Stimulated activated CD4-positive, alpha-beta T cell treated with anti-CD3 and anti-CD28 coated beads, Interleukin-4, amount 100 ng/mL, for 48 hours (primary cell): Measurements from ENCODE around the gene ZMAT3.
"Not testable (repeated sequence)": the region's sequence is repeated elsewhere in the genome, so short reads cannot be mapped to it uniquely, and the experiment has no call there.

Experiments used
- DNase-seq, 2 donors: peaks; one replicate each; pipeline ENCODE4 v3.0.0-alpha.2; 2020; ENCODE audit warnings: low read depth in 2 of 2

The ZMAT3 gene, protein sequence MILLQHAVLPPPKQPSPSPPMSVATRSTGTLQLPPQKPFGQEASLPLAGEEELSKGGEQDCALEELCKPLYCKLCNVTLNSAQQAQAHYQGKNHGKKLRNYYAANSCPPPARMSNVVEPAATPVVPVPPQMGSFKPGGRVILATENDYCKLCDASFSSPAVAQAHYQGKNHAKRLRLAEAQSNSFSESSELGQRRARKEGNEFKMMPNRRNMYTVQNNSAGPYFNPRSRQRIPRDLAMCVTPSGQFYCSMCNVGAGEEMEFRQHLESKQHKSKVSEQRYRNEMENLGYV

DNA sequence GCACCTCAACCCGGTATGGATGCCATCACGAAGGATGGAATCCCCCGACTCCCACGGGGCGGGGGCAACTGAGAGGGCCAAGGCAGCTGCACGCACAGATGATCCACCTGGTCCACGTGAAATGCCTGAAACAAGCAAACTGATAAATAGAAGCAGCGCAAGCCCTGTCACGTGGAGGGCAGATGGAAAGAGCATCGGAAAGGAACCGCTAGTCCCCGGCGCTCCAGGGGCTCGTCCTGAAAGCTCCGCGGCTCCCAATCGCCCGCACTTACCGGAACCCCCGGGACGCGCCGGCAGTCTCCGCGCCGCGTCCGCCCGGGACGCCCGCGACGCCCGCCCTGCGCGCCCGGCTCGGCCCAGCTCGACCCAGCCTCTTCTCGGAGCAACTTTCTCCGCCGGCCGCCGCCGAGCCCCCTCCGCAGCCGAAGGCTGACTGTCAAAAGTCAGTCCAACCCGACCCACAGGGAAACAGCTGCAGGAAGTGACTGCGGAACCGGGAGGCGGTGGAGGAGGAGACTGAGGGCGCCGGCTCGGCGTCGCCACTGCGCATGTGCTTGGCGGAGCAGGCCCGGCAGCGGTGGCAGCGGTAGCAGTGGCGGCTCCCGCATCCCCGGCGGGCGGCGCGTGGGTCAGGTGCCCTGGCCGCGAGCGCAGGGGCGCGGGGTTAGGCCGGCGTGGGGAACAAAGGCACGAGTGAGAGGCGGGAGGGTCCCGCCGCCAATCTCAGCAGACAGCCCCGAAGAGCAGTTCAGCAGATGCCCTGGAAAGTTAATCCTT, at the start of gene ZMAT3:
TSS of gene ZMAT3 (minus strand) at position 487 of the 777 bp plus-strand sequence. CDS start 4,057 bp downstream, outside the sequence.
- DNase-seq, result peak; percentile 71 to 80

DNA sequence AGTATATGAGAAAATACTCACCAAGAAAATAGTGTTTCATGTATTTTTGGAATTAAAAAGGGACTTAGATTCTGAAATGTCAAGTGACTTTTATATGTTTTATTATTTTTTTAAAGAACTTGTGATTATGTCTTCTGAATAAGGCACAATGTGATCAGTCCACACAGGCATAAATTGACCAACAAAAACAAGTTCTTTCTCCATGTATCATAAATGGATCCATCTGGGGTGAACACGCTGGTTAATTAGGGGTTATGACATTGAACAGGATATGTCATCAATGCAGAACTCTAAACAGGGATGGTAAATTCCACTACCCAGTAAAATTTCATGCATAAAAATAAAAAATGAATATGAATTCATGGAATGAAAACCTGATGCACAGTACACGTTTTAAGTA, 45.2 kb upstream of the ZMAT3 start:
- no peak for DNase-seq

DNA sequence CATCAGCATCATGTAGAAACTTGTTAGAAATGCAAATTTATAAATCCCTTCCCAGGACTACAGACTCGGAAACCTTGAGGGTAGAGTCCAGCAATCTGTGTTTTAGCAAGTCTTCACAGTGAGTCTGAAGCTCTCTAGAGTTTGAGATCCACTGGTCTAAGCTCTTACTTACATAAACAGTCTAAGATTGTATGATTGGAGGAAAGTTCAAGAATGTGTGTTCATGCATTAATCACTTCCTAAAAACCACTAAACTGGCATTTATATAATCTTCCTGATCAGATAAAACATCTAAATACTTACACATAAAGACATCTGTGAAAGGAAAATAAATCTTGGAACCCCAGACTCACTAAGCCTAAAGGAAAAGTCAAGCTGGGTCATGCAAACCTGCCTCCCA, 43.8 kb upstream of the ZMAT3 start:
- not testable (repeated sequence) for DNase-seq

DNA sequence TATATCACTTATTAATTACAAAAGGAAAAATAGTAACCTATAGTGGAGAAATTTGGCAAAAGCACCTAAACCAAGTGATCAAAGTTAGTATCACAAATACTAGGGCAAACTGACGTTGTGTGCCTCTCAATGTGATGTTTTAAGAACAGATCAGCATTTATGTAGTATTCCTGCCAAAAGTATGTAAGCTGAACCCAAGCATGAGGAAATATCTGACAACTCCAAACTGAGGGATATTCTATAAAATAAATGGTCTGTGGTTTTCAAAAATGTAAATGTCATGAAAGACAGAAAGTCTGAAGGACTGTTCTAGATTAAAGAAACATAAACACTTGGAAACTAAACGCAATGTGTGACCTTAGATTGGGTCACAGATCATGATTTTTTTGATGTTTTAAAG, 42.3 kb upstream of the ZMAT3 start:
- no peak for DNase-seq

DNA sequence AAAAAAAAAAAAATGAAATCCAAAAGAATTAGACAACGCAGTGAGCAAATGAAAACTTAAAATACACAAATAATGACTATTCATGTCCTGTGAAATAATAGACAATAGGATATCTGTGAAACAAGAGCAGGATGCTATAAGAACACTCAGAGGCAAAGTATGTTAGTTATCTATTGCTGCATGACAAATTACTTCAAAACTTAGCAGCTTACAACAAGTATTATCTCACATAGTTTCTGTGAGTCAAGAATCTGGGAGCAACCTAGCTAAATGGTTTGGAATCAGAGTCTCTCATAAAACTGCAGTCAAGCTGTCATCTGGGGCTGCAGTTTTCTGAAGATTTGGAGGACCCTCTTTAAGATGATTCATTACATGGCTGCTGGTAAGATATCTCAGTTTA, 36.5 kb upstream of the ZMAT3 start:
- no peak for DNase-seq

DNA sequence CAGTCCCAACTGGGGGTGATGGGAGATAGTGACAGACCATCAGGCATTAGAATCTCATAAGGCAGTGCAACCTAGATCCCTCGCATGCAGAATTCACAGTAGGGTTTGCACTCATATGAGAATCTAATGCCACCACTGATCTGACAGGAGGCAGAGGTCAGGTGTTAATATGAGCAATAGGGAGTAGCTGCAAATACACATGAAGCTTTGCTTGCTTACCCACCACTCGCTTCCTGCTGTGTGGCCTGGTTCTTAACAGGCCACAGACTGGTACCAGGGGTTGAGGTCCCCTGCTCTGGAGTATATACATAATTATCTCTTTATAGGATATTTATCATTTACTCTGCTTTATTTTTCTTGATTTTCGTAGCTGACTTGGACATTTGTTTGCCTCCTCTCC, 36.0 kb upstream of the ZMAT3 start:
- DNase-seq, result no peak

DNA sequence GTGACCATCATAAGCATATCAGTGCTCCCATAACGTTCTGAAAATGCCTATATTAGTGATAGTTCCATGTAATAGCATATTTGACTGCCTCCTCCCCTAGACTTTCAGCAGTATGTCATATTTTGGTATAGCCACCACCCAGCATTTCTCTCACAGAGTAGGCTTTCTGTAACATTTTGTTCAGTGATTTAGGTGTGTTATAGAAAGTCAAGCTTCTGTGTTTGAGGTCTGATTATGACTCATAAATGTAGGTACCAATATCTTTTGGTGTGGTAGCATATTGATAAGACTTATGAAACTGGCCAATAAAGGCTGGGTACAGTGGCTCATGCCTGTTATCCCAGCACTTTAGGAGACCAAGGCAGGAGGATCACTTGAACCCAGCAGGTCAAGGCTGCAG, 34.3 kb upstream of the ZMAT3 start:
- DNase-seq, result no peak

DNA sequence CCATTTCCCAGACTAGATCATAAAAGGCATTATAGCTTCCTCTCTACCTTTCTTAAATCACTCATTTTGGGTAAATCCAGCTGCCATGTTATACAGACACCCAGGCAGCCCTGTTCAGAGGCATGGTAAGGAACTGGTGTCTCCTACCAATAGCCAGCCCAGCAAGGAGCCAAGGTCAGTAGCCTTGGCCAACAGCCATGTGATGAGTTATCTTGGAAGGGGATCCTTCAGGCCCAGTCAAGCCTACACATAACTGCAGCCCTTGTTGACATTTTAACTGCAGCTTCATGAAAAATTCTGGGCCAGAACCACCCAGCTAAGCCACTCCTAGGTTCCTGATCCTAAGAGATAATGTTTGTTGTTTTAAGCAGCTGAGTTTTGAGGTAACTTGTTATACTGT, 29.0 kb upstream of the ZMAT3 start:
- DNase-seq, result no peak

DNA sequence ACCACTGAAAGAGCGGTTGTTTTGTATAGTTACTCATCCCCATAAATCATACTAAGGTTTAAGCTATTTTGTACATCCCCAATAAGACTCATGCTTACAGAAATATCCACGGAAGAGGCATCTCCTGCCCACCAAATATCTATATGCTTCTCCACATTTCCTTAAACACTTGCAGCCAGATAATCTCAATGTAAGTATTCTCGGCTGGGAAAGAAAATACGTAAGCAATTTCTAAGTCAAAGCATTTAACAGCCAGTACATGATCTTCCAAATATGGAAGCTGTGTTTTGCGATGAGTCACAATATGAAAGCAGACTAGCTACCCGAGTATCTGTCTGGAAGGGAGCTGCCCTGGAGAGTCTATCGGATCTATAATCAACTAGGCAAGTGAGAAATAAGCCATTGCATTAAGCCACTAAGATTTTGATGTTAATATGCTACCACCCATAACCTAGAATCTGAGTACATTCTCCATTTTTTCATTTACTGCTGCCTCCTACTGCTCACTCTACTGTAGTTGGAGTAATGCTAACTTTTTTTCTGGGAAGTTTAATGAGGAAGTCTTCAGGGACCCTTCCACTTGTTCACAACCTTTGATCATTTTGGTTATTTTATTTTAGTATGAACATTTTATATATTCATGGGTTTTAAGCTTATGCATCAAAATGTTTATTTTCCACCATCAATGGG, 26.9 kb upstream of the ZMAT3 start:
- DNase-seq, result no peak

DNA sequence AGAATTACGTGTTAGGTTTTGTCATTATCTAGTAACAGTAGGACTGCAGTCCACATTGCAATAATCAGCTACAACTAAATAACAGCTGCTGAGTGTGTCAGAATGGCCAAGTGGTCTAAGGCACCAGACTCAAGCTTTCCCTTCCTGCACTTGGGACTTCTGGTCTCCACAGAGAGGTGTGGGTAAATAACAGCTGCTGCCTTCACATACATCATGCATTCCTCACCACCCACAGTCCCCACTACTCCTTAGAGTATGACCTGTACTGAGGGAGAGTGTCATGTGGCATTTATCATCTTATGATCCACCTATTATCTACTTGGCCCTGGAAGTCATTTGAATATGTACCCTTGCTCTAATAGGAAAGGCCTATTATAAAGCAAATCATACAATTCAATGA, 22.2 kb upstream of the ZMAT3 start:
- no peak for DNase-seq

DNA sequence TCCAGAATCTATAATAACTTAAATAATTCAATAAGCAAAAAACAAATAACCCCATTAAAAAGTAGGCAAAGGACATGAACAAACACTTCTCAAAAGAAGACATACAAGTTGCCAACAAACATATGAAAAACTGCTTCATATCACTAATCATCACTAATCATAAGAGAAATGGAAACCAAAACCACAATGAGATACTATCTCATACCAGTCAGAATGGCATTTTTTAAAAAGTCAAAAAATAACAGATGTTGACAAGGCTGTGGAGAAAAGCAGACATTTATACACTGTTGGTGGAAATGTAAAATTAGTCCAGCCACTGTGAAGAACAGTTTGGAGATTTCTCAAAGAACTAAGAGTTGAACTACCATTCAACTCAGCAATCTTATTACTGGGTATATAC, 19.5 kb upstream of the ZMAT3 start:
- DNase-seq, result no peak

DNA sequence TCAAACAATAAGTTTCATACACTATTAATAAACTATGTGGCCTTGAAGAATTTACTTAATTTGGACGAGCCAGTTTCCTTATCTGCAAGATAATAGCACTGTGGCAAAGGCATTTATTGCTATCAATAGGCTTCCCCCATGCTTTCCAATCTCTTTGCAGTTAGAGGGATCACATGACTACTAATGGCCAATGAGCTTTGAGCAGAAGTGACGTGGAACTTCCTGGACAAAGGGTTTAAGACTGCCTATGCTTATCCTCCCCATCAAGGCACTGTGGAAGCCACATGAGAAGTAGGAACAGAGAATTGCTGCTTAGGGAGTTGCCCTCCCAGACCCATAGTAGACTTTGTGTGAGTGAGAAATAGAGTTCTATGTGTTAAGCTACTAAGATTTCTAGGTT, 16.7 kb upstream of the ZMAT3 start:
- DNase-seq, result no peak

DNA sequence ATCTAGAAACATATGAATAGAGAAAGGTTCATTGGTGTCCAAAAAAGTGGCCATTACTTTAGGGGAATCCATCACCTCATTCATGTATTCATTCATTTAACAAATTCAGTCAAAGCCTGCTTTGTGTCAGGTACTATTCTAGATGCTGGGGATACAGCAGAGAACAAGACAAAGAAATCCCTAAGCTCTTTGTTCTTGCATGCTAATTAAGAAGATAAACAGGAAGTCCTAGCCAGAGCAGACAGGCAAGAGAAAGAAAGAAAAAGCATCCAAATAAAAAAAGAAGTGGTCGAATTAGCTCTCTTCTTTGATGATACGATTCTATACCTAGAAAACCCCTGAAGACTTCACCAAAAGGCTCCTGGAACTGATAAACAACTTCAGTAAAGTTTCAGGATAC, 12.4 kb upstream of the ZMAT3 start:
- DNase-seq, result no peak

DNA sequence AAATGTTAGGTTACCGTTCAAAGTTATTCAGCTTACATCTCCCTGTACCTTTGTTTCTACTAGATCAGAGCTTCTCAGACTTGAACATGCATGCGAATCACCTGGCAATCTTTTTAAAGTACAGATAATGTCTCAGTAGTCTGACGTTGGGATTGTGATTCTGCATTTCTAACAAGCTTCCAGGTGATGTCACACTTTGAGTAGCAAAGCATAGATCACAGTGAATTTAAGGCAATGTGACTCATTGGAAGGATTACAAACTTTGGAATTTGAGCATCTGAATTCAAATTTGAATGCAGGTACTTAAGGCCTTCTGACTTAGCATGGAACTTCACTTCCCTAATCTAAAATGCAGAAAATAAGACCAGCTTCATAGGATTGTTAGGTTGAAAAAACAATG, 10.8 kb upstream of the ZMAT3 start:
- DNase-seq, result no peak

DNA sequence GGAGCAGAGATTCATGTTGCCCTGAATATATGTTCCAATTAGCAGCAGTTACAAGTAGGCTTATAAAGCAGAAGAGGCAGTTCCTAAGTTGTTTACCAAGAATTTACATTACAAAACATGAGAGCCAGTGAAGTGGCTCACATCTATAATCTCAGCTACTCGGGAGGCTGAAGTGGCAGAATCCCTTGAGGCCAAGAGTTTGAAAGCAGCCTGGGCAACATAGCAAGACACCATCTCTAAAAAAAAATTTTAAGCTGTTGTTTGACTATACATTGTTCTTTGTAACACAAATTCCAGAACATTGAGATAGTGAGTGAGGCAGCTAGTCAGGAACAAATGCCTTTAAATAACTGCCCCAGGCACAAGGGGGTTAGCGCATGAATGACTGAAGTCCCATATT, 10.3 kb upstream of the ZMAT3 start:
- DNase-seq, result no peak

DNA sequence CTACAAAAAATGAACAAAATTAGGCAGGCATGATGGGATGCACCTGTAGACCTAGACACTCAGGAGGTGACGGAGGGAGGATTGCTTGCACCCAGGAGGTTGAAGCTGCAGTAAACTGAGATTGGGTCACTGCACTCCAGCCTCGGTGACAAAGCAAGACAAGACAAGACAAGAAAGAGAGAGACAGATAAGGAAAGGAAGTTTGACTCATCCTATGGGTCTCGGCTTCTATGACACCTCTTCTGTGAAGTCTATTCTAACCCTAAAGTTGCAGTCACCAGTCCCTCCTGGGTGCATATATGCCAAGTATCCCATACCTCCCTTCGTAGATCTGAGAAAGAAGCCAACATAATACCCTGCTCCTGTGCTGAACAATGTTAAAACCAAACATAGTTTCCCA, 7.9 kb upstream of the ZMAT3 start:
- no peak for DNase-seq

DNA sequence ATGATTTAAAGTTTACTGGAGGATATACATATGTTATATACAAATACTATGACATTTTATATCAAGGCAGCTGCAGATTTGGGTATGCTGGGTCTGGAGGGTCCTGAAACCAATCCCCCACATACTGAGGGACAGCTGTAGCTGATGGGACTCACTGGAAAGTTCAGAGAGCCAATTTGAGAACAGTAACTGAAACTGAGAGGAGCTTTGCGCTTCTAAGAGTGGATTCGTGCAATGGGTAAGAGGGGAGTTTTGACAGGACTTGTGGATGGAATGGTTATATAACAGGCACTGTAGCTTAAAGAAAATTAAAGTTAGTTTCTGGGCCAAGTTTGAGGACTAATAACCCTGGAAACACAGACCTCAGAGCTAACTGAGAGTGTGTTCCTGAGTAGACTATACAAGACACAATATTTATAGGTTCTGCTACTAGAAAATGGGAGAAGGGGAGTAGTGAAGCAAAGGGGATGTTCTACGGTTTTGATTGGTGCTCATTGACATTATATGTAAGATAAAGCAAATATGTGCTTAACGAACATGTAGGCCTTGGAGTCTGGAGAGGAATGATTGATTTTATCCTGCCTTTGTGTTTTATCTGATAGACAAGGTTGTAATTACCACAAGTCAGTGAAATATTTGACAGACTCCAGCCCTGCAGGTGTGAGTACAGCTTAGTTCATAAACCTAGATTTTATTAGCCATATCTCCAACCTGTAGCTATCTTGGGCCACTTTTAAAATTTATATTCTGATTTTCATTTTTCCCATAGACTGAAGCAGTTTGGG, 4.8 kb upstream of the ZMAT3 start:
- no peak for DNase-seq

DNA sequence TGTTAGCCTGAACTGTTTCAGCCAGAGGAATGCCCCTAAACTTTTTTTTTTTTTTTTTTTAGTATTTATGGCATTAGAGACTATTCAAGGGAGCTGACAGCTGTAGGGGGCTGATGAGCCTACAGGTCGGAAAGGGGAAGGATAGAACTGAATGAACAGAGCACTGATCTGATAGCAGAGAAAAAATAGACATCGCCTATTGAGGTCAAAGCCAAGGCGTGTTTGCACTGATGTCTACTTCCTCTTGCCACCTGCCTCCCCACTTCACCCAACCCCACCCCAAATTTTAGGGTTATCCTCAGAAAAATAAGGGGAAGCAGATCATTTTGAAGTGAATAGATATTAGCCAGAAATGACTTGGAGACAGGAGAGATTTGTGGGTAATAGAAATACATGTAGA, 3.0 kb upstream of the ZMAT3 start:
- no peak for DNase-seq

DNA sequence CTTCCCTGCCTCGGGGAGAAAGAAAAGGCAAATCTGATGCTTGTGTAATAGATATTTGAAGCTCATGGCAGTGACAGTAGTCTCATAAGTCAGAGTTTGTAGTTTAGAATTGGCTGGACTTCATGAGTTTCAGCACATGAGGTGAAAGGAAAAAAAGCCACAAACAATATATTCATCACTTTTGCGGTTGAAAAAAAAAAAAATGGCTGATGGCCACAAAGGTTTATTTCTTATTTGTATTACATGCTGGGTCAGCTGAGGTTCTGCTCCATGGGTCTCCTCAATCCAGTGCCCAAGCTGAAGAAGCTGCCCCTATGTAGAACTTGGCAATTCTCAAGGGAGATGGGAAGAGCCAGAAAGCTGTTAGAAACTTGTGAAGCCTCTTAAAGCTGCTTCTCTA, 2.2 kb upstream of the ZMAT3 start:
- no peak for DNase-seq

DNA sequence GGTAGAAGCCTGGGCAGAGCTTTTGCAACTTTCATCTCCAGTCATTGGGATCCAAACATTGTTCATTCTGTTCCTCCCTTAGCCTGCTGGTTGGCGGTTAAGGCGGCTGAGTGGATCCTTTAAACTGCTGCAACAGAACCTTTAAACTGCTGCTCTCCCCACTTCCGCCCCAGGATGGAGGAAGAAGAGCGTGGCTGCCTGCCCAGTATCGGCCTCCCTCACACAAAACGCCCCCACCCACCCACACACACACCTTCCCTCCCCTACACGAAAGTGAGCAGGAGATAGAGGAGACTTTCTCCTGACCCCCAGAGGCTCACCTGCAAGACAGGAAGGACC, 460 bp upstream of the ZMAT3 start:
- peak; percentile 12 to 26 for DNase-seq

DNA sequence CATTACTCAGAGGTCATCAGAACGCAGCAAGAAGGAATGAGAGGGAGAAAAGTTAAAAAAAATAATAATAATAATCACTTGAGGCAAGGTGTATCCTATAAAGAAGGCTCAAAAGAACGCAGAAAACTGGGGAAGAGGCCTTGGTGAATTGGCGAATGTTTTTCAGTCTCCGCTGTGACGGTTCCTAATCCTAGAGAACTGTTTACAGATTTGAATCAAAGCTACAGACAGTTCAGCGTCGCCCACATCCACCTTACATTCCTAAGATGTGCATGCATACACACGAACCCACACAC, 634 bp downstream of the ZMAT3 start:
- no peak for DNase-seq

DNA sequence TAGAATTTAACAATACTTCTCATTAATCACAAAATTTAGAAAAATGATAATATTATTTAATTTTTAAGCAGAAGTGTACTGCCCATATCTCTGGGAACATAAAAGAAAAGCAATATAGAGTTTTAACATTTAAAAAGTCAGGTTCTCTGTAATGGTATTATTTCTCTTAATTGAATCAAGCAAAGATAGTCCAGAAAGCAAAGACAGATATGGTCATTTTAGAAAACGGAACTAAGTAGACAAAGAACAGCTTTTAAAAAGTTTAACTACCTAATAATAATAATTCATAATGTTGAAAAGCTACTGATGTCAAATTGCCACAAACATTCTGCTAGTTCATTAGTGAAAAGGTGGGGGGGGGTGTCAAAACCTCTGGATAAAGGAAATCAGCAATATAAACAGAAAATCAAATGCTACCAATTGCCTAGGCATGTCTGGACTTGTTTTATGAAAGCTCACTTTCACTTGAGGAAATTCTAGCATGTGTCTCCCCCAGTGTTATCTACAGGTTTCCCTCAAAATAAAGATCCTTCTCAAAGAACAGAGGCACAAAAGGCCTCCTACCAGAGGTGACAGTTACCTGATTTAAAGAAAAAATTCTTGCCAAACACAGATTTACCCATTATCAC, 1.7 kb downstream of the ZMAT3 start:
- DNase-seq, result no peak
